GM10266 (cell line): Measurements from ENCODE around the gene TOP1.

ENCODE experiments used
- DNase-seq: peaks from one replicate; pipeline ENCODE4 v3.0.0; 2012; ENCODE audit errors: extremely low spot score
- CTCF ChIP-seq: IDR thresholded peaks from 2 replicates; pipeline ENCODE4 v1.5.1; 2012; ENCODE audit warnings: mild to moderate bottlenecking, low read depth; ENCODE audit not compliant: control insufficient read depth, insufficient read depth; ENCODE audit errors: missing control alignments

The TOP1 gene

DNA sequence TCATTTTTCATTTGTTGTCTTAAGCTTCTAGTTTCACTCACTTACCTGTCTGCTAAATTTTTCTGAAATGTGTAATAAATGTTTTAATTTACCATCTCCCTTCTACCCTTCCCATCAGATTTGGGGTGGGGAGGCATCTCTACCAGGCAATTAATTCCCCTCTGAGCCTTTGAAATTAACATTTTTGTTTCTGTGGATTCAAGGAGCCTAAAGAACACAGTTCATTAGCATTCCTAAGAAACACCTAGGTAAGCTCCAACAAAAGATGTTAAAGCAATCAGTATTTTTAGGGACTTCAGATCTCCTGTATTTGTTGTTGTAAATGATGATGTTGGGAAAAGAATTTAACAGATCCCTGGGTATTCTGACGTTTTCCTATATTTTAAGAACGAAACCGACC is 6.6 kb downstream of the TOP1 start:
- DNase-seq, result no peak
- TF ChIP-seq CTCF, result no peak

DNA sequence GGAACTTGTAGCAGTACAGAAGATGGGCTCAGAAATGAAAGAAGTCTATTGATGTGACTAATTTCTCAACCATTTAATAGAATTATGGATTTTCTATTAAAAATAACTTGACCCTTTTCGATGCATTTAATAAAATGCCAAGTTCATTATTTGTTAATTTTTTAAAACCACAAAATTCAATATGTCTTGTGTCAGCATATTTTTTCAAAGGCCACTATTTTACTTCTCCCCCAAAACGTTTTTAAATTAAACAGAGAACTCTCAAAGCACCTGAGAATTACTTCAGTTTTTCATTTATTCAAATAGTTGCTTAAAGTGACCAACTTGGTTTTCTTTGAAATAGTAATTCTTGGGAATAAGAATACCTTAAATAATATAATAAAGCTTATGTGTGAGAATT is 8.6 kb downstream of the TOP1 start:
- DNase-seq, result no peak
- no peak for TF ChIP-seq CTCF

DNA sequence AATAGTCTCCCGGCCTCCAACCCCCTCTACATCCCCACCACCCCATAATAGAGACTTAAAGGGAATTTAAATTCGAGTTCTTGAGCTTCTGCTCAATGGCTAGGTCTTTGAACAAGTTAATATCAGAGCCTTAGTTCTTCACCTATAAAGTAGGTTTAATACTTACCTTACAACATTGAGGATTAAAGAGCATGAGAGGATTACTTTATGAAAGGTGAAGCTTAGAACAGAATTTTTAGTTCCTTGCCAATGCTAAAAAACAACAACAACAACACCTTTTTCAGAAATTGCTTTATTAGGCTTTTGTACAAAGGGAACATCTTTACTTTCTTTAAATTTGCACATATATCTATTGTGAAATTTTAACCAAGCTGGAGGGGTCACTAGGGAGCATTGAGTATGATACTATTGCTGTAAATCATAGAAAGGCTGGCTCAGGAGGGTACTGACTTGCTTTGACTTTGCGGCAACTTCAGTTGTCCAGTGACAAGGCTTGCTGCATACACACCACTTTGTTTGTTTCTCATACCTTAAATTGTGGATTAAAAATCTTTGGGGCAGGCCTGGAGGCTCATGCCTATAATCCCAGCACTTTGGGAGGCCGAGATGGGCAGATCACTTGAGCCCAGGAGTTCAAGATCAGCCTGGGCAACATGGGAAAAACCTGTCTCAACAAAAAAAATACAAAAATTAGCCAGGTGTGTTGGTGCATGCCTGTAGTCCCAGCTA is 9.7 kb downstream of the TOP1 start:
- TF ChIP-seq CTCF, result no peak
- no peak for DNase-seq

DNA sequence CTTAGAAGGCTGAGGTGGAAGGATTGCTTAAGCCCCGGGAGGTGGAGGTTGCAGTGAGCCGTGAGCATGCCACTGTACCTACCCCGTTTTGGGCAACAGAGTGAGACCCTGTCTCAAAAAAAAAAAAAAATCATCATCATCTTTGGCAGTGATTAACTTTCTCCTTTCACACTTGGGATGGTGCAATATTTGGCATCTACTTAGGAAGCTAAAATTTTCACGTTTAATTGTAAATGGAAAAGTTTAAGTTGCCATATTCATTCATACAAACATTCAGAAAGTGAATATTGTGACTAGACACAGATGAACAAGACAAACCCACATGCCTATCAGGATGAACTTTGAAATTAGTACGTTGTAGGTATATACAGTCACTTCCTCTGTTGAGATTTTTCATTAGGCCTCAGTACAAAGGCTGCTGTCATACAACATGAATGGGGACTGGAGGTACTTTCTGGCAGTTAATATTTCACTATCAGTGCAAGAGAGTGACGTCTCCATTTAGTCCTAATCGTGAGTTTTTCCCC is 10.3 kb downstream of the TOP1 start:
- no peak for TF ChIP-seq CTCF
- no peak for DNase-seq

- DNase-seq, result no peak
- no peak for TF ChIP-seq CTCF
Measured at GRCh38 chr20:41040855-41041254, 12.2 kb downstream of the TOP1 start.

GRCh38 chr20:41041693-41042092 is 13.1 kb downstream of the TOP1 start:
- TF ChIP-seq CTCF, result no peak
- DNase-seq, result no peak

DNA sequence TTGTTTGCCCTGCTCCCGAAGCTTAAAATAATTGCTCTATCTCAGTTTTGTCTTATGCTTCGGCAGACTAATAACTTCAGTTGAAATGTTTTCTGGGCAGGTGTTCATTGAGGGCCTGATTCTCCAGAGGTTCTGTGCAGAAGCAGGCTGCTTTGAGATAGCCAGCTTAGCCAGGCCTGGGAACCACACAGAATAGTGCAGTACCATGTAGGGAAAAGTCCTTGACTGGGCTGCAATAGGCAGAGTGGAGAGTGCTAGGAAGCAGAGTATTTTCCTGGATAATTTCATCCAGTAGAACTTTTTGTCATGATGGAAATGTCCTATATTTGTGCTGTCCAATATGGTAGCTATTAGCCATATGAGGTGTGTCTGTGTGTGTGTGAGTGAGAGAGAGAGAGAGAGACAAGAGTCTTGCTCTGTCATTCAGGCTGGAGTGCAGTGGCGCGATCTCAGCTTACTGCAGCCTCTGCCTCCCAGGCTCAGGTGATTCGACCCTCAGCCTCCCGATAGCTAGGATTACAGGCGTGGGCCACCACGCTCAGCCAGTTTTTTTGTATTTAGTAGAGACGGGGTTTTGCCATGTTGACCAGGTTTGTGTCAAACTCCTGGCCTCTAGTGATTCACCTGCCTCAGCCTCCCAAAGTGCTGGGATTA is 15.9 kb downstream of the TOP1 start:
- no peak for TF ChIP-seq CTCF
- no peak for DNase-seq
